Panc1 (cell line): ENCODE measurements around the gene ZNF579. TPM values are rescaled to one million over a fixed set of nuclear protein-coding genes. Genes with fewer than 3 reads are reported as not detected.

Experiments used
- ATAC-seq: fragments of 200-7000 bp; cut with Tn5 transposase; 2 replicates; pipeline ENCODE4 v1.9.1; 2020; ENCODE audit warnings: mild to moderate bottlenecking, moderate library complexity
- BruUV-seq: library from RNA; stranded (reverse); fragments of 400-500 nt; replicated peaks from 2 replicates; lab custom pipeline; 2021; lab: Mats Ljungman, UMichigan
- CTCF ChIA-PET: fragments of 300-600 bp; sonication (Branson Sonifier 250); formaldehyde crosslinking; loops from one replicate; lab custom pipeline; 2022; ENCODE audit warnings: antibody characterized with exemption; lab: Charles Lee
- POLR2A ChIA-PET: fragments of 300-600 bp; sonication (Branson Sonifier 250); formaldehyde crosslinking; loops from one replicate; lab custom pipeline; 2022; ENCODE audit warnings: antibody characterized with exemption; lab: Charles Lee
- DNase-seq: peaks from one replicate; pipeline ENCODE4 v3.0.0-alpha.2; 2010; ENCODE audit warnings: low read depth, low spot score
- H3K27ac ChIP-seq: 2 replicates; pipeline ENCODE4 v1.5.1; 2011; ENCODE audit warnings: mild to moderate bottlenecking, low read length, inconsistent platforms
- H3K27me3 ChIP-seq: fragments of 200-500 bp; sonication (Bioruptor generic); 2 replicates; pipeline ENCODE4 v1.6.0; 2014; ENCODE audit warnings: low read length, inconsistent platforms; ENCODE audit not compliant: control insufficient read depth, insufficient read depth
- H3K36me3 ChIP-seq: fragments of 200-500 bp; sonication (Bioruptor generic); 2 replicates; pipeline ENCODE4 v1.5.1; 2014; ENCODE audit warnings: inconsistent platforms, mild to moderate bottlenecking, low read length, moderate library complexity; ENCODE audit not compliant: control insufficient read depth, insufficient read depth
- H3K4me1 ChIP-seq: 2 replicates; pipeline ENCODE4 v1.5.1; 2011; ENCODE audit warnings: inconsistent platforms, mild to moderate bottlenecking, low read length, moderate library complexity; ENCODE audit not compliant: control insufficient read depth, insufficient read depth
- H3K4me3 ChIP-seq, 2 experiments: 2 replicates each; pipeline ENCODE4 v1.5.1; 2011 to 2012; ENCODE audit warnings: low read depth in 2 of 2, low read length in 2 of 2, mild to moderate bottlenecking in 2 of 2, inconsistent platforms in 1 of 2, moderate library complexity in 1 of 2
- H3K9me3 ChIP-seq: fragments of 200-500 bp; sonication (Bioruptor generic); 2 replicates; pipeline ENCODE4 v1.5.1; 2014; ENCODE audit warnings: low read depth, mild to moderate bottlenecking, inconsistent platforms, low read length, moderate library complexity; ENCODE audit not compliant: control insufficient read depth, insufficient read depth
- POLR2AphosphoS5 ChIP-seq: IDR thresholded peaks from 2 replicates; pipeline ENCODE4 v1.6.1; 2012; ENCODE audit warnings: mild to moderate bottlenecking, low read depth, low read length, moderate library complexity
- SIN3A ChIP-seq: IDR thresholded peaks from 2 replicates; pipeline ENCODE4 v1.6.1; 2012; ENCODE audit warnings: low read depth, mild to moderate bottlenecking, low read length, moderate library complexity, borderline replicate concordance; ENCODE audit not compliant: insufficient read depth
- TCF7L2 ChIP-seq: IDR thresholded peaks from 2 replicates; pipeline ENCODE4 v1.6.1; 2011; ENCODE audit warnings: mild to moderate bottlenecking, low read depth, low read length, inconsistent platforms
- in situ Hi-C: cut with HindIII; loops from 2 replicates; pipeline ENCODE4 v1.10.0; 2016; ENCODE audit warnings: low sequenced_read_pairs, low pct_unique_long_range_greater_than_20kb
- intact Hi-C: fragments of 100-400 bp; cut with micrococcal nuclease; formaldehyde crosslinking; loops from one replicate; pipeline ENCODE4 v1.10.0; 2022; ENCODE audit not compliant: unreplicated experiment
- total RNA-seq: library from RNA; stranded (reverse); gene quantifications from one replicate; pipeline ENCODE4 v1.2.1, GENCODE V29; 2021; ENCODE audit not compliant: unreplicated experiment
- TF ChIP-seq, protein P1 (sequence below), 2 experiments: IDR thresholded peaks; 2 replicates each; pipeline ENCODE4 v1.6.1; 2011 to 2012; ENCODE audit warnings: low read depth in 2 of 2, control low read depth in 1 of 2, low read length in 1 of 2, mild to moderate bottlenecking in 1 of 2, moderate library complexity in 1 of 2; ENCODE audit not compliant: insufficient read depth in 1 of 2
- TF ChIP-seq, protein P2 (sequence below): fragments of 450-650 bp; IDR thresholded peaks from 2 replicates; pipeline ENCODE4 v1.5.1; 2017; ENCODE audit warnings: mild to moderate bottlenecking

The ZNF579 gene
- total RNA-seq, 1 experiment from 2014 or later = 39.5 TPM

DNA sequence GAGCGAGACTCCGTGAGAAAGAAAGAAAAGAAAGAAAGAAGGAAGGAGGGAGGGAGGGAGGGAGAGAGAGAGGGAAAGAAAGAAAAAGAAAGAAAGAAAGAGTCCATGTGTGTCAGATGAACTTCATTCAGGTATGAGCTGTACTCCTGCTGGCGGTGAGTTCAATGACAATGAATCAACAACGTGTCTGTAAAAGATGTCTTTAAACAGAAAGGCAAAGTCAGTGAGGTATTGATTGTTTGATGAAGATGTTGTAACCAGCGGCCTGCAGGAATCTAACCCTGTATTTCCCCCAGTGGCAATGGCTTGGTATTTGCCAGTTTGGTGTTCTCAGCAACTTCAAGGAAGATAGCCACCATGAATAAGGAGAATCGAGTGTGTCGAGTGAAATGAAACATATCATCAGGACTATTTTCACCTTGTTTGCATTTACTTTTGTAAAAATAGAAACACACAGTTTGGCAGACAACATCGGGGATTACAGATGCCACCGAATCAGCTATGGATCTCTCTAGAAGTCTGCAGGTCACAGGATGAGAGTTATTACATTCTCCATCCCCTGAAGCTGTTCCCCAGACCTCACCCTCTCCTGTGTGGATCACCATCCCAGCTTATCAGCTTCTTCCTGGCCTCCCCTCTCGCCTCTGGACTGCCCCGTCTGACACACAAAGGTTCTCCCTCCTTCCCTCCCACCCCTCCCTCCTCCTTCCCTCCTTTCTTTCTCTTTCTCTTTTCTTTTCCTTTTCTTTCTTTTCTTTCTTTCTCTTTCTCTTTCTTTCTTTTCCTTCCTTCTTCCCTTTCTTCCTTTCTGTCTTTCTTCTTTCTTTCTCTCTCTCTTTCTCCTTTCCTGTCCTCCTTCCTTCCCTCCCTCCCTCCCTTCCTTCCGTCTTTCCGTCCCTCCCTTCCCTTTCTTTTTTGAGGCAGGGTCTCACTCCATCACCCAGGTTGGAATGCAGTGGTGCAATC lies 27.1 kb downstream of the ZNF579 start:
- no peak for DNase-seq
- TF ChIP-seq, protein P1, sequence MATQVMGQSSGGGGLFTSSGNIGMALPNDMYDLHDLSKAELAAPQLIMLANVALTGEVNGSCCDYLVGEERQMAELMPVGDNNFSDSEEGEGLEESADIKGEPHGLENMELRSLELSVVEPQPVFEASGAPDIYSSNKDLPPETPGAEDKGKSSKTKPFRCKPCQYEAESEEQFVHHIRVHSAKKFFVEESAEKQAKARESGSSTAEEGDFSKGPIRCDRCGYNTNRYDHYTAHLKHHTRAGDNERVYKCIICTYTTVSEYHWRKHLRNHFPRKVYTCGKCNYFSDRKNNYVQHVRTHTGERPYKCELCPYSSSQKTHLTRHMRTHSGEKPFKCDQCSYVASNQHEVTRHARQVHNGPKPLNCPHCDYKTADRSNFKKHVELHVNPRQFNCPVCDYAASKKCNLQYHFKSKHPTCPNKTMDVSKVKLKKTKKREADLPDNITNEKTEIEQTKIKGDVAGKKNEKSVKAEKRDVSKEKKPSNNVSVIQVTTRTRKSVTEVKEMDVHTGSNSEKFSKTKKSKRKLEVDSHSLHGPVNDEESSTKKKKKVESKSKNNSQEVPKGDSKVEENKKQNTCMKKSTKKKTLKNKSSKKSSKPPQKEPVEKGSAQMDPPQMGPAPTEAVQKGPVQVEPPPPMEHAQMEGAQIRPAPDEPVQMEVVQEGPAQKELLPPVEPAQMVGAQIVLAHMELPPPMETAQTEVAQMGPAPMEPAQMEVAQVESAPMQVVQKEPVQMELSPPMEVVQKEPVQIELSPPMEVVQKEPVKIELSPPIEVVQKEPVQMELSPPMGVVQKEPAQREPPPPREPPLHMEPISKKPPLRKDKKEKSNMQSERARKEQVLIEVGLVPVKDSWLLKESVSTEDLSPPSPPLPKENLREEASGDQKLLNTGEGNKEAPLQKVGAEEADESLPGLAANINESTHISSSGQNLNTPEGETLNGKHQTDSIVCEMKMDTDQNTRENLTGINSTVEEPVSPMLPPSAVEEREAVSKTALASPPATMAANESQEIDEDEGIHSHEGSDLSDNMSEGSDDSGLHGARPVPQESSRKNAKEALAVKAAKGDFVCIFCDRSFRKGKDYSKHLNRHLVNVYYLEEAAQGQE (IDR thresholded peaks at IDR 0.05; ENCODE audit: insufficient read depth in 1 of 2, low read depth in 2 of 2, low read length in 1 of 2) = no peak
- TF ChIP-seq SIN3A (no peak), POLR2AphosphoS5 (no peak), TCF7L2 (no peak)
- TF ChIP-seq, protein P2, sequence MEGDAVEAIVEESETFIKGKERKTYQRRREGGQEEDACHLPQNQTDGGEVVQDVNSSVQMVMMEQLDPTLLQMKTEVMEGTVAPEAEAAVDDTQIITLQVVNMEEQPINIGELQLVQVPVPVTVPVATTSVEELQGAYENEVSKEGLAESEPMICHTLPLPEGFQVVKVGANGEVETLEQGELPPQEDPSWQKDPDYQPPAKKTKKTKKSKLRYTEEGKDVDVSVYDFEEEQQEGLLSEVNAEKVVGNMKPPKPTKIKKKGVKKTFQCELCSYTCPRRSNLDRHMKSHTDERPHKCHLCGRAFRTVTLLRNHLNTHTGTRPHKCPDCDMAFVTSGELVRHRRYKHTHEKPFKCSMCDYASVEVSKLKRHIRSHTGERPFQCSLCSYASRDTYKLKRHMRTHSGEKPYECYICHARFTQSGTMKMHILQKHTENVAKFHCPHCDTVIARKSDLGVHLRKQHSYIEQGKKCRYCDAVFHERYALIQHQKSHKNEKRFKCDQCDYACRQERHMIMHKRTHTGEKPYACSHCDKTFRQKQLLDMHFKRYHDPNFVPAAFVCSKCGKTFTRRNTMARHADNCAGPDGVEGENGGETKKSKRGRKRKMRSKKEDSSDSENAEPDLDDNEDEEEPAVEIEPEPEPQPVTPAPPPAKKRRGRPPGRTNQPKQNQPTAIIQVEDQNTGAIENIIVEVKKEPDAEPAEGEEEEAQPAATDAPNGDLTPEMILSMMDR = no peak
- POLR2A ChIA-PET = no interaction called here

DNA sequence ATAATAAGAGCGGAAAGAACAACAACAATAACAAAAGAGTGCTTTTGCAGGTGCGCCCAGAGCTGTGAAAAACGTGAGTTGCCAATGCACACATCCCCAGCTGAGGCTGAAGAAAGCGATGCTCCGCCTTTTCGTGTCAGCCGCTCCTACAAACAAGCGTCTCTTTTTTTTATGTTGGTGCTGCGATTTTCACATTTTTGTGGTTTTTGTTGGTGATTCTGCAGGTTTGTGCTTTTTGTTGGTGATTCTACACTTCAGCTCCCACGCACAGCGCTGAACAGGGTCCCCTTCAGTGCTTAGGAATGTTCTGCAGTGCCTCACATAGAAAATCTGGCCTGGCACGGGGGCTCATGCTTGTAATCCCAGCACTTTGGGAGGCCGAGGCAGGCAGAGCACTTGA lies 28.0 kb downstream of the ZNF579 start:
- no peak overlapping the region for H3K27ac ChIP-seq
- CTCF ChIA-PET = no interaction called here
- no TSS peak for BruUV-seq
- H3K9me3 ChIP-seq = no peaks in the 10 kb centered on the region
- H3K4me3 ChIP-seq = peak overlapping the region in 1 of 2 experiments; percentile 1; a peak in 1 of 4 replicates
- intact Hi-C loops = no loop called here
- no peak for ATAC-seq
- peaks cover 33% of the 10 kb centered on the region for H3K4me1 ChIP-seq
- POLR2A ChIA-PET = interaction anchor here (0.5 kb wide), 1 partner anchor 20 kb away, joined by 6 read pairs; no protein-coding TSS in a partner anchor
- TF ChIP-seq TCF7L2 = no peak
- in situ Hi-C loops = no loop called here
- H3K36me3 ChIP-seq = no peaks in the 10 kb centered on the region
- H3K27me3 ChIP-seq = no peaks in the 10 kb centered on the region
- DNase-seq = no peak

More for the DNA sequence above, 27.1 kb downstream of the ZNF579 start:
- H3K27ac ChIP-seq = peak overlapping the region; percentile 46; the same call in 1 of the 2 replicates
- intact Hi-C loops = no loop called here
- no peaks in the 10 kb centered on the region for H3K9me3 ChIP-seq
- in situ Hi-C loops = no loop called here
- no peak for ATAC-seq
- H3K4me1 ChIP-seq = peaks cover 25% of the 10 kb centered on the region
- no peaks in the 10 kb centered on the region for H3K36me3 ChIP-seq
- CTCF ChIA-PET = no interaction called here
- H3K27me3 ChIP-seq = no peaks in the 10 kb centered on the region
- BruUV-seq = no TSS peak
- peak overlapping the region in 1 of 2 experiments; percentile 17; a peak in 1 of 4 replicates for H3K4me3 ChIP-seq
